Measurements from ENCODE around the gene GFRA1. TPM values are rescaled to one million over a fixed set of nuclear protein-coding genes. Genes with fewer than 3 reads are reported as not detected.

Gene GFRA1
- total and polyA plus RNA-seq, 11 donors: 0.76 to 18.6 (median 1.4) TPM

DNA sequence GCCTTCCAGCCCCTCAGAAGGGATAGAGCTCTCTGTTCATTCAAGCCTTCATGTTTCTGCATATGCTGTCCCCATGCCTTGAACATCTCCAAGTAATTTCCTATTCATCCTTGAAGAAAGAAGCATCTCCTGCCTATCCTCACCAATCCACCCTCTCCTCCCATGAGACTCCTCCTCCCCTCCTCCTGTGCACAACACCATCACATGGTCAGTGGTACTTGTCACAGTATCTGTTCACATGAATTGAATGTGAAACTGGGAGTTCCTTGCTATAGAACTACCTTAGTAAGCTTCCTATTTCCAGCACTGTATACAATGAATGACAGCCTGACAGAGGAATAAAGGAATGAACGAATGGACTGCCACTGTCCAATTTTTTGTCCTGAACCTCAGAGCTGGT lies 115.5 kb downstream of the GFRA1 start:
- Histone ChIP-seq H3K36me3 (no peaks in the 10 kb centered on the region), H3K4me3 (no peak overlapping the region), H3K27ac (no peak overlapping the region), H3K9me3 (no peaks in the 10 kb centered on the region), H3K27me3 (no peaks in the 10 kb centered on the region), H3K4me1 (no peaks in the 10 kb centered on the region)
- no peak for DNase-seq
- ATAC-seq: no peak
- WGBS, 4 donors: 77 to 100% (median 88%) methylated on average over 1 of the region's 1 CpG
- intact Hi-C loops (cut with DNase I): loop anchor here in 1 of 10 donors (2.0 kb wide), 1 partner anchor 15 kb away; no protein-coding TSS in a partner anchor
- TF ChIP-seq POLR2A (IDR thresholded peaks at IDR 0.05): no peak
- TF ChIP-seq, protein P1, sequence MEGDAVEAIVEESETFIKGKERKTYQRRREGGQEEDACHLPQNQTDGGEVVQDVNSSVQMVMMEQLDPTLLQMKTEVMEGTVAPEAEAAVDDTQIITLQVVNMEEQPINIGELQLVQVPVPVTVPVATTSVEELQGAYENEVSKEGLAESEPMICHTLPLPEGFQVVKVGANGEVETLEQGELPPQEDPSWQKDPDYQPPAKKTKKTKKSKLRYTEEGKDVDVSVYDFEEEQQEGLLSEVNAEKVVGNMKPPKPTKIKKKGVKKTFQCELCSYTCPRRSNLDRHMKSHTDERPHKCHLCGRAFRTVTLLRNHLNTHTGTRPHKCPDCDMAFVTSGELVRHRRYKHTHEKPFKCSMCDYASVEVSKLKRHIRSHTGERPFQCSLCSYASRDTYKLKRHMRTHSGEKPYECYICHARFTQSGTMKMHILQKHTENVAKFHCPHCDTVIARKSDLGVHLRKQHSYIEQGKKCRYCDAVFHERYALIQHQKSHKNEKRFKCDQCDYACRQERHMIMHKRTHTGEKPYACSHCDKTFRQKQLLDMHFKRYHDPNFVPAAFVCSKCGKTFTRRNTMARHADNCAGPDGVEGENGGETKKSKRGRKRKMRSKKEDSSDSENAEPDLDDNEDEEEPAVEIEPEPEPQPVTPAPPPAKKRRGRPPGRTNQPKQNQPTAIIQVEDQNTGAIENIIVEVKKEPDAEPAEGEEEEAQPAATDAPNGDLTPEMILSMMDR (IDR thresholded peaks at IDR 0.05): no peak

DNA sequence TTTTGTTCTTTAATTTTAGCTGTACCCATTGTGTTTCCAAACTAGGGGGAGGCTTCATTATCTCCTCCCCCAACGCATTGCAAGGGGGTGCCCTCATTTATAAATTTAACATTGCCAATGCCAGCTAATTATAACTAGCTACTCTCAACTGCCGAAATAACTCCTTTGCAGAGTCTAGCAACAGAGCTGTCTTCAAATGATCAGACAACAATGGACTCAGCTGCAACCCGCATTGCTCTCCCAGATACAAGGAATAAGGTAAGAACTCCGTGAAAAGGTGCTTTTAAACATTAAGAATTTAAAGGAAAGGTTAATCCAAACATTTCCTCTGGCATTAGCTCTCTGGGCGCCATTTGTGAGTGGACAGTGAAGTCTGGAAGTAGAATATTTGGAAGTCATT lies 116.2 kb downstream of the GFRA1 start:
- Histone ChIP-seq H3K27me3 (no peaks in the 10 kb centered on the region), H3K4me3 (no peak overlapping the region), H3K36me3 (no peaks in the 10 kb centered on the region), H3K9me3 (no peaks in the 10 kb centered on the region), H3K4me1 (no peaks in the 10 kb centered on the region), H3K27ac (no peak overlapping the region)
- TF ChIP-seq, protein P1 (IDR thresholded peaks at IDR 0.05): no peak
- no peak for TF ChIP-seq POLR2A (IDR thresholded peaks at IDR 0.05)
- intact Hi-C loops (cut with DNase I): loop anchor here in 1 of 10 donors (2.0 kb wide), 1 partner anchor 14 kb away; no protein-coding TSS in a partner anchor
- DNase-seq (no peak), ATAC-seq (no peak)
- 62 to 69% (median 68%) methylated on average over 5 of the region's 5 CpGs for WGBS, 4 donors

DNA sequence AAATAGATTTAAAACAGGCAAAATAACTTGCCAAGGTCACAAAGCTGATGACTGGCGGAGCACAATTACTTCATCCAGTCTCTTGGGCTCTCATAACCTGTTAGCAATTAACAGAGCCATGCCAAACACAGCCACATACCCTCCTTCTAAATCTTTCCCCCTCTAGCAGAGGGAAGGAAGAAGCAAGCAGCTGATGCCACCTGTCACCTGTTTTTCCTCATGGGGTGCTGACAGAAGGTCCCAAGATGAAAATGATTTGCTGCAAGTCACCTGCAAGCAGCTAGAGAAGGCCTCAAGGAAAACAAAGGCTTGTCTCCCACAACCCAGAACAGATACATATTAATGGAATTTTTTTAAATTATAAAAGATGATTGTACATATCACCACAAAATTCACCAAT lies 117.8 kb downstream of the GFRA1 start:
- TF ChIP-seq, protein P1 (IDR thresholded peaks at IDR 0.05): no peak
- no peak for TF ChIP-seq POLR2A (IDR thresholded peaks at IDR 0.05)
- ATAC-seq (no peak), DNase-seq (no peak)
- no peaks in the 10 kb centered on the region for H3K36me3 ChIP-seq
- 65 to 86% (median 80%) methylated on average over 1 of the region's 1 CpG for WGBS, 4 donors
- no peaks in the 10 kb centered on the region for H3K4me1 ChIP-seq
- no peak overlapping the region for H3K4me3 ChIP-seq
- H3K9me3 ChIP-seq: no peaks in the 10 kb centered on the region
- no peaks in the 10 kb centered on the region for H3K27me3 ChIP-seq
- intact Hi-C loops (cut with DNase I): no loop called here
- no peak overlapping the region for H3K27ac ChIP-seq

DNA sequence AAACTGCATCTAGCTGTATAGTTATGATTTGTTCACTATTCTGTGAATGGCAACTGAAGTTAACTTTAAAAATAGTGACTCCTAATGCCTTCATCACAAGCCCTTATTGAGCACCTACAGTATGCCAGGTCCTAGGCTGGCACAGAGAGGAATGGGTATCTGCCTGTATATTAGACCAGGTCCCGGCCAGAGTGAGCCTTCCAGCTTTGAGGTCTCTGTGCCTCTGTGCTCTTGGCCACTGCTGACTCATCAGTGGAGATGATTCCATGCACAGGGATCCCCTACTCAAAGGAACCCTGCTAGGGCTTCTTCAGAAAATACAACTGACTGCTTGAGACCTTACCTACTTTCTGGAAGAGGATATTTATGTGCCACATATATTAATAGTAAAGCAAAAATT lies 118.4 kb downstream of the GFRA1 start:
- Histone ChIP-seq H3K4me3 (no peak overlapping the region), H3K36me3 (no peaks in the 10 kb centered on the region), H3K27ac (no peak overlapping the region), H3K27me3 (no peaks in the 10 kb centered on the region), H3K9me3 (no peaks in the 10 kb centered on the region), H3K4me1 (no peaks in the 10 kb centered on the region)
- 78 to 93% (median 81%) methylated on average over 1 of the region's 1 CpG for WGBS, 4 donors
- intact Hi-C loops (cut with DNase I): no loop called here
- DNase-seq: no peak
- TF ChIP-seq POLR2A (IDR thresholded peaks at IDR 0.05): no peak
- TF ChIP-seq, protein P1 (IDR thresholded peaks at IDR 0.05): no peak
- no peak for ATAC-seq
